Fibroblast of pulmonary artery (primary cell): ENCODE data around the gene ACADSB.

ENCODE experiments used
- DNase-seq: peaks from one replicate; pipeline ENCODE4 v3.0.0-alpha.2; 2010; ENCODE audit warnings: low read depth
- H3K4me3 ChIP-seq: replicated peaks from 2 replicates; pipeline ENCODE4 v1.5.1; 2011; ENCODE audit warnings: low read depth, mild to moderate bottlenecking, control low read depth, low read length, moderate library complexity
- TF ChIP-seq, protein P1 (sequence below): IDR thresholded peaks from 2 replicates; pipeline ENCODE4 v1.5.1; 2011; ENCODE audit warnings: mild to moderate bottlenecking, control low read depth, low read length, inconsistent platforms; ENCODE audit errors: missing control alignments

The ACADSB gene

GRCh38 chr10:123019264-123019663 lies 10.5 kb downstream of the ACADSB start:
- no peak for DNase-seq
- no peak overlapping the region for H3K4me3 ChIP-seq
- TF ChIP-seq, protein P1, sequence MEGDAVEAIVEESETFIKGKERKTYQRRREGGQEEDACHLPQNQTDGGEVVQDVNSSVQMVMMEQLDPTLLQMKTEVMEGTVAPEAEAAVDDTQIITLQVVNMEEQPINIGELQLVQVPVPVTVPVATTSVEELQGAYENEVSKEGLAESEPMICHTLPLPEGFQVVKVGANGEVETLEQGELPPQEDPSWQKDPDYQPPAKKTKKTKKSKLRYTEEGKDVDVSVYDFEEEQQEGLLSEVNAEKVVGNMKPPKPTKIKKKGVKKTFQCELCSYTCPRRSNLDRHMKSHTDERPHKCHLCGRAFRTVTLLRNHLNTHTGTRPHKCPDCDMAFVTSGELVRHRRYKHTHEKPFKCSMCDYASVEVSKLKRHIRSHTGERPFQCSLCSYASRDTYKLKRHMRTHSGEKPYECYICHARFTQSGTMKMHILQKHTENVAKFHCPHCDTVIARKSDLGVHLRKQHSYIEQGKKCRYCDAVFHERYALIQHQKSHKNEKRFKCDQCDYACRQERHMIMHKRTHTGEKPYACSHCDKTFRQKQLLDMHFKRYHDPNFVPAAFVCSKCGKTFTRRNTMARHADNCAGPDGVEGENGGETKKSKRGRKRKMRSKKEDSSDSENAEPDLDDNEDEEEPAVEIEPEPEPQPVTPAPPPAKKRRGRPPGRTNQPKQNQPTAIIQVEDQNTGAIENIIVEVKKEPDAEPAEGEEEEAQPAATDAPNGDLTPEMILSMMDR, result no peak

- DNase-seq, result no peak
- TF ChIP-seq, protein P1, result no peak
- no peak overlapping the region for H3K4me3 ChIP-seq
These were observed 11.3 kb downstream of the ACADSB start for GRCh38 chr10:123019941-123020703.

DNA sequence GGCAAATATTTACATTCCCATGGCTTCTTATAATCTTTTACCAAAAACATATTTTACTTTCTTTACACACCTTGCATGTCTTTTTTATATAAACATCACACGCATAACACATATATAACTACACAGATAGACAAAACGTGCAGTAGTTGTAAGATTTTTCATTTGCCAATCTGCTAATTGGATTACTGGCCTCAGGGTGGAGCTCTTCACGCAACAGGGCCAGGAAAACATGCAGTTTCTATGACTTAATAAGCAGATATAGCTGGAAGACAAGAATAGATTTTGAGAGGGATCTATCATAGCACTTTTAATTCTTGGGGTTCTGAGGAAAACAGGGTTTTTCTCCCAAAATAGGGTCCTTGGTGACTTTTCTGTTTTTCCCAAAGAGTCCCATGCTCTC lies 12.7 kb downstream of the ACADSB start:
- H3K4me3 ChIP-seq, result no peak overlapping the region
- TF ChIP-seq, protein P1, result peak; percentile 56
- DNase-seq, result peak; percentile 21

- DNase-seq, result no peak
- H3K4me3 ChIP-seq, result no peak overlapping the region
- TF ChIP-seq, protein P1, result no peak
These were observed 15.7 kb downstream of the ACADSB start for GRCh38 chr10:123024540-123024939.

DNA sequence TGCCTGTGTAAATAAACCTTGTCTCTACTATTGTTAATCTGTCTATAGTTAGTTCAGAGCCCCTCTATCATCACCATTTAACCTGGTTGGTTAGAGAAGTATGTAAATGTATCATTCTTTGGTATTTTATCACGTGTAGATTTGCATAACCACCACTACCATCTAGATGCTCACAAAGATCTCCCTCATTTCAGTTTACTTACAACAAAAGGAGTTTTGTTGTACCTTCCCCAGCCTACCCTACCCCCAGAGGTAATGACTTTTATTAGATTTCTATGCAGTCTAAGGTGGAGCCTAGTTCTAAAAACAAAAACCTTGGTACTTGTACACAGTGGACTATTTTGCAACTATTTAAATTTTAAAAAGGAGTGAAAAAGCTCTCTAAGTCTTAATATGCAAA lies 17.5 kb downstream of the ACADSB start:
- DNase-seq, result no peak
- H3K4me3 ChIP-seq, result no peak overlapping the region
- TF ChIP-seq, protein P1, result no peak

- TF ChIP-seq, protein P1, result no peak
- no peak for DNase-seq
- no peak overlapping the region for H3K4me3 ChIP-seq
These were observed 19.1 kb downstream of the ACADSB start for GRCh38 chr10:123027861-123028260.

- no peak overlapping the region for H3K4me3 ChIP-seq
- TF ChIP-seq, protein P1, result no peak
- no peak for DNase-seq
These were observed 22.3 kb downstream of the ACADSB start for GRCh38 chr10:123031124-123031523.
